Lung (tissue), 12 donors: ENCODE results near the gene CTDSPL. TPM values are rescaled to one million over a fixed set of nuclear protein-coding genes. Genes with fewer than 3 reads are reported as not detected.

Experiments used
- ATAC-seq: fragments of 200-7000 bp; cut with Tn5 transposase; one replicate; pipeline ENCODE4 v1.9.1; 2020; ENCODE audit warnings: moderate number of reproducible peaks; ENCODE audit not compliant: insufficient read depth, low FRiP score
- DNase-seq, 3 donors: peaks; one replicate each; pipeline ENCODE4 v3.0.0-alpha.2; 2013 to 2017
- H3K27ac ChIP-seq, 2 donors: one replicate each; pipeline ENCODE4 v1.5.1; 2013; ENCODE audit warnings: mild to moderate bottlenecking in 2 of 2, moderate library complexity in 2 of 2, control low read depth in 1 of 2, inconsistent platforms in 1 of 2, low read depth in 1 of 2, low read length in 1 of 2
- H3K27me3 ChIP-seq, 3 donors: one replicate each; pipeline ENCODE4 v1.5.1; 2013; ENCODE audit warnings: low read length in 2 of 3; ENCODE audit not compliant: control insufficient read depth in 3 of 3, insufficient read depth in 3 of 3
- H3K36me3 ChIP-seq, 4 donors: one replicate each; pipeline ENCODE4 v1.5.1; 2013; ENCODE audit warnings: low read length in 4 of 4, mild to moderate bottlenecking in 1 of 4, moderate library complexity in 1 of 4; ENCODE audit not compliant: control insufficient read depth in 4 of 4, insufficient read depth in 4 of 4
- H3K4me1 ChIP-seq, 5 donors: one replicate each; pipeline ENCODE4 v1.5.1; 2013; ENCODE audit warnings: low read length in 5 of 5, mild to moderate bottlenecking in 2 of 5, moderate library complexity in 1 of 5; ENCODE audit not compliant: control insufficient read depth in 5 of 5, insufficient read depth in 5 of 5
- H3K4me3 ChIP-seq: one replicate; pipeline ENCODE4 v1.5.1; 2013; ENCODE audit warnings: mild to moderate bottlenecking, control low read depth, moderate library complexity
- H3K9ac ChIP-seq, 2 donors: one replicate each; pipeline ENCODE4 v1.5.1; 2013; ENCODE audit warnings: low read length in 2 of 2, control low read depth in 1 of 2; ENCODE audit not compliant: insufficient read depth in 1 of 2
- H3K9me3 ChIP-seq, 4 donors: one replicate each; pipeline ENCODE4 v1.5.1; 2013; ENCODE audit warnings: low read length in 3 of 4, mild to moderate bottlenecking in 1 of 4, moderate library complexity in 1 of 4; ENCODE audit not compliant: control insufficient read depth in 4 of 4, insufficient read depth in 3 of 4
- WGBS, 2 donors: extraction: QIAGEN DNeasy Blood & Tissue Kit; methylation state at CpG; one replicate each; pipeline ENCODE4 v1.1.7; 2013; 5-methylcytosine and 5-hydroxymethylcytosine counted together
- polyA plus RNA-seq, 2 donors: library from polyadenylated mRNA; stranded (reverse); fragments of 200-250 nt; gene quantifications; one replicate each; pipeline ENCODE4 v1.2.1, GENCODE V29; 2013
- total RNA-seq, 2 donors: library from RNA; depleted of rRNA in 1 of 2; stranded (reverse); fragments of >200 nt in 1 of 2; gene quantifications; one replicate each; pipeline ENCODE4 v1.2.1, GENCODE V29; 2014 to 2021
- TF ChIP-seq, protein P1 (sequence below): IDR thresholded peaks from 2 replicates; pipeline ENCODE4 v1.5.1; 2012; ENCODE audit warnings: mild to moderate bottlenecking; ENCODE audit errors: control extremely low read depth, extremely low read depth
- donor health status: control.
- donor health status: control.
- donor health status: Bipolar disorder and iron deficiency.
- donor health status: healthy.
- donor health status: DM: yes; HTN: yes; CAD: no.

CTDSPL gene
- total and polyA plus RNA-seq, 4 donors = 12.5 to 79.1 (median 33.5) TPM

DNA sequence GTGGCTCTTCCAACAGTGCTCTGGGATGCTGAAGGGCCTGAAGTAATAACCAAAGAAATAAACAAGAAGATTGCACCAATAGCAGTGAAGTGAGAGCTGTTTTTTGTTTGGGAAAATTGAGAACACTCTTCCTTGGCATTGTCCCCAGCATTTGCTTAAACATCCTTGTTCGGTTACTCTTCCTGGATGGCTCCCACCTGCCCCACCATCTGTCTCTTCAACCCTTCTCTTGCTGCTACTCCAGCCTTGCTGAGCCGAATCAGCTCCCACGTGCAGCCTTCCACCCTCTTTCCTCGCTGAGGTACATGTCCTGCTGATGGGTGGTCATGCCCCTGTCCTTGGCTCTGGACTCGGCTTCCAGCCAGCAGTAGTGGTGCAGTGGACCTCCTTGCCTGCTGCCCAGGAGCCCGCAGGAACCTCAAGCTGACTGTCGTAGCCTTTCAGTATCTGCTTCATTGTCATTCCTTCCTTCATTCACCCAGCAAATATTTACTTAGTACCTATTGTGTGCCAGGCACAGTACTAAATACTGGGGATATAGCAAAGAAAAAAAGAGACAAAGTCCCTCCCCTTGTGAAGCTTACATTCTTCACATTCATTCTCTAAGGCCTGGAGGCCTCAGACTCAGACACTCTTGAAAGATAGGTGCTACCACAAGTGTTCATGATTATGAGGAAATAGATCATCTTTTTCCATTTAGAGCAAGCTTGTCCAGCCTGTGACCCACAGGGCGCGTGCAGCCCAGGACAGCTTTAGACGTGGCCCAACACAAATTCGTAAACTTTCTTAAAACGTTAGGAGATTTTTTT lies 111.8 kb downstream of the CTDSPL start:
- Histone ChIP-seq H3K4me1 (peaks cover 0 to 7% (median 2%) of the 10 kb centered on the region in 5 donors), H3K4me3 (no peak overlapping the region), H3K9me3 (no peaks in the 10 kb centered on the region), H3K27me3 (no peaks in the 10 kb centered on the region), H3K9ac (no peak overlapping the region), H3K36me3 (peaks cover 0 to 55% (median 31%) of the 10 kb centered on the region in 4 donors), H3K27ac (no peak overlapping the region)
- DNase-seq (no peak), ATAC-seq (no peak)
- TF ChIP-seq, protein P1, sequence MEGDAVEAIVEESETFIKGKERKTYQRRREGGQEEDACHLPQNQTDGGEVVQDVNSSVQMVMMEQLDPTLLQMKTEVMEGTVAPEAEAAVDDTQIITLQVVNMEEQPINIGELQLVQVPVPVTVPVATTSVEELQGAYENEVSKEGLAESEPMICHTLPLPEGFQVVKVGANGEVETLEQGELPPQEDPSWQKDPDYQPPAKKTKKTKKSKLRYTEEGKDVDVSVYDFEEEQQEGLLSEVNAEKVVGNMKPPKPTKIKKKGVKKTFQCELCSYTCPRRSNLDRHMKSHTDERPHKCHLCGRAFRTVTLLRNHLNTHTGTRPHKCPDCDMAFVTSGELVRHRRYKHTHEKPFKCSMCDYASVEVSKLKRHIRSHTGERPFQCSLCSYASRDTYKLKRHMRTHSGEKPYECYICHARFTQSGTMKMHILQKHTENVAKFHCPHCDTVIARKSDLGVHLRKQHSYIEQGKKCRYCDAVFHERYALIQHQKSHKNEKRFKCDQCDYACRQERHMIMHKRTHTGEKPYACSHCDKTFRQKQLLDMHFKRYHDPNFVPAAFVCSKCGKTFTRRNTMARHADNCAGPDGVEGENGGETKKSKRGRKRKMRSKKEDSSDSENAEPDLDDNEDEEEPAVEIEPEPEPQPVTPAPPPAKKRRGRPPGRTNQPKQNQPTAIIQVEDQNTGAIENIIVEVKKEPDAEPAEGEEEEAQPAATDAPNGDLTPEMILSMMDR = no peak
- 83 to 86% methylated on average over 12 of the region's 12 CpGs for WGBS, 2 donors

DNA sequence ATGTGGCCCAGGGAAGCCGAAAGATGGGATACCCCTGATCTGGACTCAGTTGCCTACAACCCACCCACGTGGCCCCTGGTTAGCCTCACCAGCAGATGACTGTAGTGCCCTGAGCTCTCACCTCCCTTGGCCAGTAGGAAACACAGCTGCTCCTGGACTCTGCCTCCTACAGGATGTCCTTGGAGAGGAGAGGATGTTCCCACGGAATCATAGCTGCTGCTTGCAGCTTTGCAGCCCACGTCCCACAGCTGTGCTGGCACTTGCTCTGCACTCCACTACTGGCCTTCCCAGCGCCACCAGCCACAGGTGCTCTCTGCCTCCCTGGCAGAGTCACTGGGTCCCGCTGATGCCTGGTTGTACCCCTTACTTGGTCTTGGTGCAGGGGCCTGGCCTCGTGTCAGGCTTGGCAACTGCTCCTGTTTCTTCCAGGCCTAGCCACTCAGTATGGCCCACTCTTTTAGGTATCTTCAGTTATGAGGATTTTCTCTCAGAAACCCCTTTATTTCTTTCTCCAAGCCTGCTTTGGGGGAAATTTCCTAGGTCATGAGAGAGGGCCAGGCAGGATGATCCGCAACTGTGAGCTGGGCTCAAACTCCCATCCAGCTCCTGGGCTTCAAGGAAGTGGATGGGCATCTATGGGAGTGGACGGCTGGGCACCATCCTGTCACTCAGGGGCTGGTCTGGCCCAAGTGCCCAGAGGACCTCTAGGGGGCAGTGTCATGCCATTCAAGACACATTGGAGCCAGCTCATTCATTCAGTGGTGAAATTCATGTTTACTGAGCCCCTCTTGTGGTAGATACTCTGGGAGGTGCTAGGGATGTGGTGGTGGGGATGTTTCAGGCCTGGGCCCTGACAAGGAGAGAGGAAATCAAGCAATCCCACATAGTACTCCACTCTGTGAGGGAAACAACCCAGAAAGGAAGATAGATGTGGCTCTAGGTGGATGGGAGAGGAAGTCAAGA lies 112.7 kb downstream of the CTDSPL start:
- peak; percentile 58 to 73 (median 71) for DNase-seq
- Histone ChIP-seq H3K27me3 (no peaks in the 10 kb centered on the region), H3K4me3 (no peak overlapping the region), H3K4me1 (peaks cover 0 to 4% (median 0%) of the 10 kb centered on the region in 5 donors), H3K9me3 (no peaks in the 10 kb centered on the region), H3K27ac (peak overlapping the region in 1 of 2 donors; percentile 15), H3K9ac (no peak overlapping the region), H3K36me3 (peaks cover 0 to 50% (median 27%) of the 10 kb centered on the region in 4 donors)
- ATAC-seq = peak; percentile 83
- TF ChIP-seq, protein P1 = peak; percentile 83
- 71 to 76% methylated on average over 9 of the region's 9 CpGs for WGBS, 2 donors

- peaks cover 0 to 40% (median 27%) of the 10 kb centered on the region in 4 donors for H3K36me3 ChIP-seq
- WGBS, 2 donors = 52 to 75% methylated on average over 8 of the region's 8 CpGs
- H3K27ac ChIP-seq = no peak overlapping the region
Observed at GRCh38 chr3:37979541-37980461, 118.1 kb downstream of the CTDSPL start.

More at GRCh38 chr3:37979541-37980461, 118.1 kb downstream of the CTDSPL start:
- Histone ChIP-seq H3K9me3 (no peaks in the 10 kb centered on the region), H3K9ac (no peak overlapping the region), H3K4me3 (no peak overlapping the region), H3K27me3 (no peaks in the 10 kb centered on the region), H3K4me1 (peaks cover 0 to 2% (median 0%) of the 10 kb centered on the region in 5 donors)
- ATAC-seq (peak; percentile 47), DNase-seq (no peak)
- TF ChIP-seq, protein P1 = no peak
